H9 (cell line): ENCODE measurements around the gene ANO6. TPM values are rescaled to one million over a fixed set of nuclear protein-coding genes. Genes with fewer than 3 reads are reported as not detected.

Experiments
- DNase-seq: peaks from one replicate; pipeline ENCODE4 v3.0.0-alpha.2; 2017
- H2AFZ ChIP-seq: one replicate; pipeline ENCODE4 v1.6.1; 2013; ENCODE audit warnings: mild to moderate bottlenecking, low read length, control low read depth, moderate library complexity
- H2AK5ac ChIP-seq: 2 replicates; pipeline ENCODE4 v1.6.1; 2013; ENCODE audit warnings: low read length, control low read depth, mixed read lengths; ENCODE audit not compliant: insufficient read length
- H2BK120ac ChIP-seq: one replicate; pipeline ENCODE4 v1.6.1; 2013; ENCODE audit warnings: low read depth, mild to moderate bottlenecking, low read length, control low read depth, inconsistent platforms; ENCODE audit not compliant: poor library complexity, severe bottlenecking
- H2BK12ac ChIP-seq: 2 replicates; pipeline ENCODE4 v1.6.1; 2013; ENCODE audit warnings: low read length, control low read depth, mixed read lengths, low read depth; ENCODE audit not compliant: insufficient read length
- H2BK15ac ChIP-seq: 2 replicates; pipeline ENCODE4 v1.6.1; 2013; ENCODE audit warnings: low read depth, low read length, control low read depth
- H2BK20ac ChIP-seq: one replicate; pipeline ENCODE4 v1.6.1; 2013; ENCODE audit warnings: low read depth, mild to moderate bottlenecking, low read length, control low read depth, inconsistent platforms; ENCODE audit not compliant: poor library complexity, severe bottlenecking
- H2BK5ac ChIP-seq: 2 replicates; pipeline ENCODE4 v1.6.1; 2013; ENCODE audit warnings: low read length, control low read depth, mixed read lengths; ENCODE audit not compliant: insufficient read length
- H3K14ac ChIP-seq: 2 replicates; pipeline ENCODE4 v1.6.1; 2013; ENCODE audit warnings: low read length, control low read depth; ENCODE audit not compliant: insufficient read depth
- H3K18ac ChIP-seq: 2 replicates; pipeline ENCODE4 v1.6.1; 2013; ENCODE audit warnings: low read depth, mild to moderate bottlenecking, mixed read lengths, low read length, control low read depth; ENCODE audit not compliant: insufficient read length
- H3K23ac ChIP-seq: 2 replicates; pipeline ENCODE4 v1.6.1; 2013; ENCODE audit warnings: low read length, control low read depth, mixed read lengths, low read depth; ENCODE audit not compliant: insufficient read length
- H3K23me2 ChIP-seq: 2 replicates; pipeline ENCODE4 v1.6.1; 2013; ENCODE audit warnings: low read depth, mild to moderate bottlenecking, mixed read lengths, low read length, control low read depth; ENCODE audit not compliant: insufficient read length, poor library complexity, severe bottlenecking
- H3K27ac ChIP-seq: 2 replicates; pipeline ENCODE4 v1.5.1; 2013; ENCODE audit warnings: low read length, control low read depth, mixed read lengths, low read depth; ENCODE audit not compliant: insufficient read length
- H3K27me3 ChIP-seq: 2 replicates; pipeline ENCODE4 v1.6.1; 2013; ENCODE audit warnings: low read length, control low read depth, inconsistent platforms; ENCODE audit not compliant: insufficient read depth
- H3K4ac ChIP-seq: 2 replicates; pipeline ENCODE4 v1.6.1; 2013; ENCODE audit warnings: low read depth, mild to moderate bottlenecking, control low read depth, inconsistent platforms, low read length, moderate library complexity
- H3K4me1 ChIP-seq: 2 replicates; pipeline ENCODE4 v1.6.1; 2013; ENCODE audit warnings: low read length, control low read depth, inconsistent platforms; ENCODE audit not compliant: insufficient read depth
- H3K4me2 ChIP-seq: 2 replicates; pipeline ENCODE4 v1.6.1; 2013; ENCODE audit warnings: low read length, control low read depth, mixed read lengths; ENCODE audit not compliant: insufficient read length, insufficient read depth
- H3K56ac ChIP-seq: 2 replicates; pipeline ENCODE4 v1.6.1; 2013; ENCODE audit warnings: low read depth, mild to moderate bottlenecking, mixed read lengths, low read length, control low read depth; ENCODE audit not compliant: insufficient read length
- H3K79me1 ChIP-seq: 2 replicates; pipeline ENCODE4 v1.6.1; 2013; ENCODE audit warnings: low read depth, mild to moderate bottlenecking, moderate library complexity, low read length, control low read depth, inconsistent platforms; ENCODE audit not compliant: insufficient read depth, poor library complexity, severe bottlenecking
- H3K79me2 ChIP-seq: 2 replicates; pipeline ENCODE4 v1.6.1; 2013; ENCODE audit warnings: low read length, control low read depth, inconsistent platforms; ENCODE audit not compliant: insufficient read depth
- H3K9ac ChIP-seq: 2 replicates; pipeline ENCODE4 v1.6.1; 2013; ENCODE audit warnings: low read length, control low read depth, mixed read lengths; ENCODE audit not compliant: insufficient read length; ENCODE audit errors: extremely low read depth
- H3K9me3 ChIP-seq: one replicate; pipeline ENCODE4 v1.6.1; 2013; ENCODE audit warnings: low read depth, low read length, inconsistent platforms; ENCODE audit not compliant: control insufficient read depth
- H3T11ph ChIP-seq: one replicate; pipeline ENCODE4 v1.6.1; 2013; ENCODE audit warnings: mild to moderate bottlenecking, low read length, control low read depth, inconsistent platforms
- H4K20me1 ChIP-seq: one replicate; pipeline ENCODE4 v1.6.1; 2013; ENCODE audit not compliant: control insufficient read depth, insufficient read length, insufficient read depth
- H4K5ac ChIP-seq: 2 replicates; pipeline ENCODE4 v1.6.1; 2013; ENCODE audit warnings: low read depth, mild to moderate bottlenecking, mixed read lengths, low read length, control low read depth; ENCODE audit not compliant: insufficient read length
- H4K8ac ChIP-seq: replicated peaks from 2 replicates; pipeline ENCODE4 v1.6.1; 2013; ENCODE audit warnings: low read length, control low read depth, mixed read lengths, low read depth; ENCODE audit not compliant: insufficient read length
- H4K91ac ChIP-seq: 2 replicates; pipeline ENCODE4 v1.6.1; 2013; ENCODE audit warnings: low read depth, mild to moderate bottlenecking, moderate library complexity, mixed read lengths, low read length, control low read depth; ENCODE audit not compliant: insufficient read length
- H3K27ac Mint-ChIP-seq, 3 experiments: 2 replicates in 2 of 3; 3 replicates in 1 of 3; pipeline ENCODE4 v1.8.0; 2020 to 2021; ENCODE audit warnings: mixed read lengths in 3 of 3, mild to moderate bottlenecking in 1 of 3, moderate library complexity in 1 of 3
- H3K27me3 Mint-ChIP-seq: 2 replicates; pipeline ENCODE4 v1.8.0; 2021; ENCODE audit warnings: low read depth, mild to moderate bottlenecking, moderate library complexity, mixed read lengths
- H3K36me3 Mint-ChIP-seq, 3 experiments: 2 replicates in 2 of 3; 3 replicates in 1 of 3; pipeline ENCODE4 v1.8.0; 2020 to 2021; ENCODE audit warnings: low read depth in 3 of 3, mixed read lengths in 3 of 3; ENCODE audit not compliant: insufficient read depth in 1 of 3
- H3K4me1 Mint-ChIP-seq, 2 experiments: 2 replicates each; pipeline ENCODE4 v1.8.0; 2020; ENCODE audit warnings: mixed read lengths in 2 of 2
- H3K4me3 Mint-ChIP-seq, 2 experiments: 2 replicates in 1 of 2; 3 replicates in 1 of 2; pipeline ENCODE4 v1.8.0; 2020 to 2021; ENCODE audit warnings: mild to moderate bottlenecking in 2 of 2, mixed read lengths in 2 of 2, moderate library complexity in 1 of 2
- H3K9me3 Mint-ChIP-seq, 2 experiments: 2 replicates in 1 of 2; 3 replicates in 1 of 2; pipeline ENCODE4 v1.8.0; 2020; ENCODE audit warnings: mild to moderate bottlenecking in 2 of 2, mixed read lengths in 2 of 2, moderate library complexity in 1 of 2
- total RNA-seq: library from RNA; stranded (reverse); gene quantifications from 2 replicates; pipeline ENCODE4 v1.2.1, GENCODE V29; 2021
- TF ChIP-seq, protein P1 (sequence below): fragments of 200-600 bp; sonication (generic); conservative IDR thresholded peaks from 3 replicates; pipeline ENCODE4 v1.8.0; 2021; ENCODE audit warnings: antibody characterized with exemption, mild to moderate bottlenecking

The ANO6 gene
- total RNA-seq, 1 experiment from 2014 or later = 24.3 TPM

DNA sequence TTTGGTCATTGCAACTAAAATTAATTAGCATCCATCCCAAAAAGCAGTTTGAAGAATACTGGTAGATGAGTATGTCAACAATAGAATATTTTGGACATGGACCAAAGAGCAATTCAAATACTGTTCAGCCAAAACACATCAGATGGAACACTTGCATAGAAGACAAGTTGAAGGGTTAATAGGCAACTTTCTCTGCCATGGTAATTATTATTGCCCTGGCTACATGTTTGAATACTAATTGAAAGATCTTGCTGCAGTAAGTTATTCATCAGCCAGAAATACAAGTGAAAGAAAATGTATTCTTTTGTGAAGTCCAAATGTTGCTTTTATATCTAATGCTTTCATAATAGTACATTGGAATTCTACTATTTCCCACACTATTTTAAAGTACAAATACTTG is 10.1 kb downstream of the ANO6 start:
- Histone ChIP-seq H3T11ph (no peak overlapping the region), H3K56ac (no peak overlapping the region), H2BK15ac (no peak overlapping the region), H3K23me2 (no peaks in the 10 kb centered on the region), H2AK5ac (no peak overlapping the region), H4K8ac (no peak overlapping the region), H3K4me2 (no peak overlapping the region), H2AFZ (no peak overlapping the region), H3K9me3 (no peaks in the 10 kb centered on the region), H3K79me1 (peaks cover 5% of the 10 kb centered on the region), H3K18ac (no peak overlapping the region), H2BK120ac (no peak overlapping the region), H3K79me2 (peaks cover 16% of the 10 kb centered on the region; the same call in 1 of the 2 replicates), H3K23ac (no peak overlapping the region), H3K4me1 (peaks cover 4% of the 10 kb centered on the region), H3K14ac (no peak overlapping the region), H3K4ac (no peak overlapping the region), H4K20me1 (no peaks in the 10 kb centered on the region), H3K27me3 (no peaks in the 10 kb centered on the region), H4K91ac (no peak overlapping the region), H3K27ac (no peak overlapping the region), H2BK12ac (no peak overlapping the region), H4K5ac (no peak overlapping the region), H2BK20ac (no peak overlapping the region), H3K9ac (no peak overlapping the region), H2BK5ac (no peak overlapping the region)
- Mint-ChIP-seq H3K4me1 (peaks cover 27 to 31% of the 10 kb centered on the region in 2 experiments), H3K4me3 (no peak overlapping the region), H3K27me3 (no peaks in the 10 kb centered on the region), H3K27ac (no peak overlapping the region), H3K36me3 (peaks cover 23 to 28% (median 26%) of the 10 kb centered on the region in 3 experiments), H3K9me3 (peaks cover 0 to 2% of the 10 kb centered on the region in 2 experiments; a peak in 2 of 5 replicates)
- TF ChIP-seq, protein P1, sequence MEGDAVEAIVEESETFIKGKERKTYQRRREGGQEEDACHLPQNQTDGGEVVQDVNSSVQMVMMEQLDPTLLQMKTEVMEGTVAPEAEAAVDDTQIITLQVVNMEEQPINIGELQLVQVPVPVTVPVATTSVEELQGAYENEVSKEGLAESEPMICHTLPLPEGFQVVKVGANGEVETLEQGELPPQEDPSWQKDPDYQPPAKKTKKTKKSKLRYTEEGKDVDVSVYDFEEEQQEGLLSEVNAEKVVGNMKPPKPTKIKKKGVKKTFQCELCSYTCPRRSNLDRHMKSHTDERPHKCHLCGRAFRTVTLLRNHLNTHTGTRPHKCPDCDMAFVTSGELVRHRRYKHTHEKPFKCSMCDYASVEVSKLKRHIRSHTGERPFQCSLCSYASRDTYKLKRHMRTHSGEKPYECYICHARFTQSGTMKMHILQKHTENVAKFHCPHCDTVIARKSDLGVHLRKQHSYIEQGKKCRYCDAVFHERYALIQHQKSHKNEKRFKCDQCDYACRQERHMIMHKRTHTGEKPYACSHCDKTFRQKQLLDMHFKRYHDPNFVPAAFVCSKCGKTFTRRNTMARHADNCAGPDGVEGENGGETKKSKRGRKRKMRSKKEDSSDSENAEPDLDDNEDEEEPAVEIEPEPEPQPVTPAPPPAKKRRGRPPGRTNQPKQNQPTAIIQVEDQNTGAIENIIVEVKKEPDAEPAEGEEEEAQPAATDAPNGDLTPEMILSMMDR = no peak
- DNase-seq = no peak
